ENCODE measurements around the gene LRGUK.

- TF ChIP-seq, protein P1, sequence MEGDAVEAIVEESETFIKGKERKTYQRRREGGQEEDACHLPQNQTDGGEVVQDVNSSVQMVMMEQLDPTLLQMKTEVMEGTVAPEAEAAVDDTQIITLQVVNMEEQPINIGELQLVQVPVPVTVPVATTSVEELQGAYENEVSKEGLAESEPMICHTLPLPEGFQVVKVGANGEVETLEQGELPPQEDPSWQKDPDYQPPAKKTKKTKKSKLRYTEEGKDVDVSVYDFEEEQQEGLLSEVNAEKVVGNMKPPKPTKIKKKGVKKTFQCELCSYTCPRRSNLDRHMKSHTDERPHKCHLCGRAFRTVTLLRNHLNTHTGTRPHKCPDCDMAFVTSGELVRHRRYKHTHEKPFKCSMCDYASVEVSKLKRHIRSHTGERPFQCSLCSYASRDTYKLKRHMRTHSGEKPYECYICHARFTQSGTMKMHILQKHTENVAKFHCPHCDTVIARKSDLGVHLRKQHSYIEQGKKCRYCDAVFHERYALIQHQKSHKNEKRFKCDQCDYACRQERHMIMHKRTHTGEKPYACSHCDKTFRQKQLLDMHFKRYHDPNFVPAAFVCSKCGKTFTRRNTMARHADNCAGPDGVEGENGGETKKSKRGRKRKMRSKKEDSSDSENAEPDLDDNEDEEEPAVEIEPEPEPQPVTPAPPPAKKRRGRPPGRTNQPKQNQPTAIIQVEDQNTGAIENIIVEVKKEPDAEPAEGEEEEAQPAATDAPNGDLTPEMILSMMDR (conservative IDR thresholded peaks at IDR 0.05; ENCODE audit: low read depth, low read length), result no peak
- TF ChIP-seq CEBPB (IDR thresholded peaks at IDR 0.05; ENCODE audit: low read depth, low read length) (no peak), RAD21 (IDR thresholded peaks at IDR 0.05; ENCODE audit: low read length) (no peak), USF2 (IDR thresholded peaks at IDR 0.05; ENCODE audit: low read depth, low read length) (no peak), CHD1 (IDR thresholded peaks at IDR 0.05; ENCODE audit: low read depth, low read length) (no peak), POLR2A (IDR thresholded peaks at IDR 0.05; ENCODE audit: low read depth, low read length) (no peak), FOS (IDR thresholded peaks at IDR 0.05; ENCODE audit: low read depth, low read length) (no peak), SMC3 (IDR thresholded peaks at IDR 0.05; ENCODE audit: low read depth, low read length) (no peak), BHLHE40 (IDR thresholded peaks at IDR 0.05; ENCODE audit: low read depth, low read length) (no peak), ELK1 (IDR thresholded peaks at IDR 0.05; ENCODE audit: borderline replicate concordance, low read depth, low read length) (no peak)
Measured at GRCh38 chr7:134085311-134085710, 41.8 kb upstream of the LRGUK start.
